Kidney (tissue), 14 donors: ENCODE data around the gene ZFP92. TPM values are rescaled to one million over a fixed set of nuclear protein-coding genes. Genes with fewer than 3 reads are reported as not detected.

Experiments
- DNase-seq, 5 donors: peaks; one replicate each; pipeline ENCODE4 v3.0.0-alpha.2; 2013 to 2020
- FAIRE-seq: peaks from 2 replicates; lab custom pipeline; 2012; peaks lifted over from hg19 to GRCh38; lab: Jason Lieb, UNC
- H3K27ac ChIP-seq, 2 donors: one replicate each; pipeline ENCODE4 v1.7.0; 2013; ENCODE audit warnings: low read depth in 2 of 2, low read length in 2 of 2, inconsistent platforms in 1 of 2
- H3K27me3 ChIP-seq: one replicate; pipeline ENCODE4 v1.7.1; 2013; ENCODE audit warnings: low read length, inconsistent platforms; ENCODE audit not compliant: control insufficient read depth, insufficient read depth
- H3K36me3 ChIP-seq, 3 donors: one replicate each; pipeline versions ENCODE4 v1.7.0 to v1.7.1; 2013; ENCODE audit warnings: low read length in 3 of 3, control low read depth in 1 of 3, inconsistent platforms in 1 of 3; ENCODE audit not compliant: insufficient read depth in 3 of 3, control insufficient read depth in 2 of 3
- H3K4me1 ChIP-seq, 3 donors: one replicate each; pipeline versions ENCODE4 v1.7.0 to v1.7.1; 2013; ENCODE audit warnings: low read length in 3 of 3, inconsistent platforms in 1 of 3, low read depth in 1 of 3; ENCODE audit not compliant: control insufficient read depth in 2 of 3, insufficient read depth in 2 of 3
- H3K4me3 ChIP-seq, 3 donors: one replicate each; pipeline versions ENCODE4 v1.7.0 to v1.8.1; 2013; ENCODE audit warnings: low read length in 3 of 3, control low read depth in 1 of 3, inconsistent platforms in 1 of 3
- H3K9ac ChIP-seq, 3 donors: one replicate each; pipeline versions ENCODE4 v1.7.0 to v1.7.1; 2013; ENCODE audit warnings: low read length in 3 of 3, control low read depth in 1 of 3, inconsistent platforms in 1 of 3
- H3K9me3 ChIP-seq, 3 donors: one replicate each; pipeline versions ENCODE4 v1.7.0 to v1.7.1; 2013; ENCODE audit warnings: low read length in 3 of 3, control low read depth in 1 of 3, inconsistent platforms in 1 of 3; ENCODE audit not compliant: control insufficient read depth in 2 of 3, insufficient read depth in 1 of 3
- intact Hi-C: fragments of 100-400 bp; cut with DNase I; formaldehyde crosslinking; loops from one replicate; pipeline ENCODE4 v1.11.1; 2022
- polyA plus RNA-seq: library from polyadenylated mRNA; stranded (reverse); fragments of 350-450 nt; fragmentation: Illumina TruSeq; extraction: RNeasy Lipid Tissue Mini Kit (QIAGEN cat#74804); gene quantifications from one replicate; pipeline ENCODE4 v1.2.3, GENCODE V29; 2014; ENCODE audit warnings: low read depth, low replicate concordance; ENCODE audit not compliant: insufficient read depth
- total RNA-seq: library from RNA; stranded (reverse); fragmentation: NEBNext Ultra II Directional; extraction: Animal tissue kit (Norgen Biotek cat#: 25700); gene quantifications from one replicate; pipeline ENCODE4 v1.2.1, GENCODE V29; 2021
- TF ChIP-seq, protein P1 (sequence below): IDR thresholded peaks from 3 replicates; pipeline ENCODE4 v1.5.1; 2012; ENCODE audit warnings: mild to moderate bottlenecking, moderate library complexity, borderline replicate concordance; ENCODE audit not compliant: insufficient read depth; ENCODE audit errors: extremely low read depth
- donor health status: control.
- donor health status: control.
- donor health status: control.
- donor health status: control.
- donor health status: control.
- donor health status: DM: yes; HTN: yes; CAD: no.
- donor health status: Normal renal cell carcinoma (clear cell type).

Gene ZFP92
- total and polyA plus RNA-seq, 2 donors from 2014 or later: 0.47 to 0.91 TPM

DNA sequence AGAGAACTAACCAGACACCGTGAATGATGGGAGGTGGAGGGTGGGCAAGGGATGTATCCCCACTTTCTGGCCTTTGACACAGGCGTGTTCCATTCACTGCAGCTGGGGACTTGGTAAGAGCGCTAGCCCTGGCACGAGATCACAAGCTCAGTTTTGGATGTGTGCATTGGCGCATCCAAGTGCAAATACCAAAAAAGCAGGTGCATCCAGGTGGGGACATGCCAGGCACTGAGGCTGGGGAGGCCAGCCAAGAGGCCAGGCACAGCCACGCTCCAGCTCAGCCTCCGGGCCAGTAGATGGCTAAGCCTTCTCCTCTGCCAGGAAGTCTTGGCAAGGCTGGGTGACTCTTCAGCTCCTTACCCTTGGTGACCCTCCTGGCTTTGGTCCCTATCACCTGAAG, 4.4 kb upstream of the ZFP92 start:
- H3K4me3 ChIP-seq: no peak overlapping the region
- TF ChIP-seq, protein P1, sequence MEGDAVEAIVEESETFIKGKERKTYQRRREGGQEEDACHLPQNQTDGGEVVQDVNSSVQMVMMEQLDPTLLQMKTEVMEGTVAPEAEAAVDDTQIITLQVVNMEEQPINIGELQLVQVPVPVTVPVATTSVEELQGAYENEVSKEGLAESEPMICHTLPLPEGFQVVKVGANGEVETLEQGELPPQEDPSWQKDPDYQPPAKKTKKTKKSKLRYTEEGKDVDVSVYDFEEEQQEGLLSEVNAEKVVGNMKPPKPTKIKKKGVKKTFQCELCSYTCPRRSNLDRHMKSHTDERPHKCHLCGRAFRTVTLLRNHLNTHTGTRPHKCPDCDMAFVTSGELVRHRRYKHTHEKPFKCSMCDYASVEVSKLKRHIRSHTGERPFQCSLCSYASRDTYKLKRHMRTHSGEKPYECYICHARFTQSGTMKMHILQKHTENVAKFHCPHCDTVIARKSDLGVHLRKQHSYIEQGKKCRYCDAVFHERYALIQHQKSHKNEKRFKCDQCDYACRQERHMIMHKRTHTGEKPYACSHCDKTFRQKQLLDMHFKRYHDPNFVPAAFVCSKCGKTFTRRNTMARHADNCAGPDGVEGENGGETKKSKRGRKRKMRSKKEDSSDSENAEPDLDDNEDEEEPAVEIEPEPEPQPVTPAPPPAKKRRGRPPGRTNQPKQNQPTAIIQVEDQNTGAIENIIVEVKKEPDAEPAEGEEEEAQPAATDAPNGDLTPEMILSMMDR: no peak
- H3K9ac ChIP-seq: no peak overlapping the region
- no peak for FAIRE-seq
- intact Hi-C loops: no loop called here
- DNase-seq: peak in 1 of 5 donors; percentile 22
- H3K9me3 ChIP-seq: no peaks in the 10 kb centered on the region
- no peak overlapping the region for H3K27ac ChIP-seq
- H3K4me1 ChIP-seq: peaks cover 0 to 5% (median 0%) of the 10 kb centered on the region in 3 donors
- no peaks in the 10 kb centered on the region for H3K36me3 ChIP-seq
- H3K27me3 ChIP-seq: no peaks in the 10 kb centered on the region

DNA sequence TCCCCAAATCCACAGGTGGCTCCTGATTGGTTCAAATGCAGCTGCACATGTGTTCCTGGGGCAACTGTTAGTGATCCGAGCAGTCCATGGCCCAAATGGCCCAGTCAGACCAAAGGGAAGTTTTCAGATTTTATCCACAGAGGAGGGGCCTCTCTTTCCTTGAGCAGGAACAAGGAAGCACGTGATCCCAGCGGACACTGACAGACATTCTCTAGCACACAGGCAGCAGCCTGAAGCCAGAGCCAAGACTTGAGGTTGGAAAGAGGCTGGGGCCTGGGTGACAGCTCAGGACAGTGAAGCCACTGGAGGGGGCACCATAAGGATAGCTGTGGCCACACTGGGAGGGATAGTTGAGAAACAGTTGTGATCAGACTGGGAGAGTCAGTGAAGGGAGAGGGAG, 3.5 kb upstream of the ZFP92 start:
- FAIRE-seq (no peak), DNase-seq (peak in 1 of 5 donors; percentile 59)
- H3K27ac ChIP-seq: no peak overlapping the region
- peaks cover 0 to 6% (median 0%) of the 10 kb centered on the region in 3 donors for H3K4me1 ChIP-seq
- H3K4me3 ChIP-seq: no peak overlapping the region
- H3K27me3 ChIP-seq: no peaks in the 10 kb centered on the region
- TF ChIP-seq, protein P1: no peak
- no peak overlapping the region for H3K9ac ChIP-seq
- H3K9me3 ChIP-seq: no peaks in the 10 kb centered on the region
- intact Hi-C loops: no loop called here
- H3K36me3 ChIP-seq: no peaks in the 10 kb centered on the region

DNA sequence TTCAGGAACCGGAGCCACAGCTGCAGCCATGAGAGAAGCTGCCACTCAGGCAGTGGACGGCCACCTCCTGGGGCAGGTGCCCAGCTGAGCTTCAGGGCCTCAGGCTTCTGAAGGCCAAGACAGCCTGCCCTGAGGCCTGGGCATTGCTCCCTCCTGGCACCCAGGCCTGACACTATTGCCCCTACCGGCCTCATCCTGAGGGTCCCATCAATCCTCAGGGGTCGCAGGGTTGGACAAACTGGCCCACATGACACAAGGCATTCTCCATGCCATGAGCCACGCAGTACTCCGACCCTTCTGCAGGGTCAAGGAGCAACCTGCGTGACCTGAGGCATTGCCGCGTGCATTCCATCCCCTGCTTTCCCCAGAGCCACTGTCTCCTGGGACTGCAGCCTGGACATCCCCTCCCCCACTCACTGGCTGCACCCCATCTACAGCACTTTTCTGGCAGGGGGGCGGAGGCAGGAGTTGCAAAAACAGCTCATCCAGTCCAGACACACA, 3.0 kb upstream of the ZFP92 start:
- Histone ChIP-seq H3K4me1 (peaks cover 0 to 7% (median 0%) of the 10 kb centered on the region in 3 donors), H3K9ac (no peak overlapping the region), H3K27ac (no peak overlapping the region), H3K27me3 (no peaks in the 10 kb centered on the region), H3K36me3 (no peaks in the 10 kb centered on the region), H3K4me3 (no peak overlapping the region), H3K9me3 (no peaks in the 10 kb centered on the region)
- FAIRE-seq: no peak
- intact Hi-C loops: no loop called here
- TF ChIP-seq, protein P1: no peak
- DNase-seq: peak in 1 of 5 donors; percentile 64

DNA sequence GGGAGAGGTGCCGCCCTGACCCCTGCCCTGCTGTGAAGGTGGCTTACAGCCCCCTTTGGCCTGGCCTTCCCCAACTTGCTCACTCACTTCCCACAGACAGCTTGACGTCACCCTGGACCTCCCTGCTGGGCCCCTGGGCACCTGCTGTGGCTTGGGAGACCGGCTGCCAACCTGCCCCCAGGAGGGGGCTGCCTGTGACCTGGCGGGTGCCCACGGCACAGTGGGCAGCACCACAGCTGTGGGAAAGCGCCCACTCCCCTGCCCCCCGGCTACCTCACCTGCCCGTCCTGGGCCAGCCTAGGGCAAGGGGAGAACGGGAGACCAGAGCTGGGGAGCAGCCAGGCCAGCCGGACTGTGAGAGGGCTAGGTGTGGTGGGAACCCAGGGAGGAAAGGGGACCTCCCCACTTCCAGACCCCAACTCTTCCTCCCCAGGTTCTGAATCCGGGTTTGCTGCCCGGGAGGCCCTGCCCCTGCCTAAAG, 2.4 kb upstream of the ZFP92 start:
- Histone ChIP-seq H3K27me3 (no peaks in the 10 kb centered on the region), H3K4me3 (no peak overlapping the region), H3K9me3 (no peaks in the 10 kb centered on the region), H3K4me1 (peaks cover 0 to 7% (median 0%) of the 10 kb centered on the region in 3 donors), H3K27ac (no peak overlapping the region), H3K9ac (no peak overlapping the region), H3K36me3 (no peaks in the 10 kb centered on the region)
- TF ChIP-seq, protein P1: no peak
- intact Hi-C loops: no loop called here
- DNase-seq (no peak), FAIRE-seq (no peak)
